ENCODE results near the gene CD34.

DNA sequence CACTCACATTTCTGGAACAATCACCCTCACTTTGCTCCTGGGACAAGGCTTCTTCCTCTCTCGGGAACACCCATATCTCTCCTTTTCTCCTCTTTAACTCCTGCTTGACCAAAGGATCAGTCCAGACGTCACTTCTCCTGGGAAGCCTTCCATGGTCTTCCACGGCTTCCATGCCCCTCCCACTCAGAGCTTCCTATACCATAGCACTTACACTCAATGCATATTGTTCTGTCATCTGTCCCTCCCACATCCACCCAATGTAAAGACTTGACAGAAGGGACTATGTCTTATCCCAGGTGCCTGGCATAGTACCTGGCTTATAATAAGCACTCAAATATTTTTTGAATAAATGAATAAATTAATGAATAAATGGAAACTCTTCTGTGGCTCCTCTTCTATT lies 28.2 kb downstream of the CD34 start:
- TF ChIP-seq CTCF (IDR thresholded peaks at IDR 0.05; ENCODE audit: low read depth, low read length) (no peak), EZH2phosphoT487 (IDR thresholded peaks at IDR 0.05; ENCODE audit: low read depth) (no peak)
